GM21515 (cell line): Measurements from ENCODE around the gene RADIL.
"Not testable (repeated sequence)": the region's sequence is repeated elsewhere in the genome, so short reads cannot be mapped to it uniquely, and the experiment has no call there.

Experiments used
- ATAC-seq: cut with Tn5 transposase; IDR thresholded peaks from one replicate; pipeline ENCODE4 v1.9.1; 2021; ENCODE audit not compliant: unreplicated experiment

Gene RADIL

DNA sequence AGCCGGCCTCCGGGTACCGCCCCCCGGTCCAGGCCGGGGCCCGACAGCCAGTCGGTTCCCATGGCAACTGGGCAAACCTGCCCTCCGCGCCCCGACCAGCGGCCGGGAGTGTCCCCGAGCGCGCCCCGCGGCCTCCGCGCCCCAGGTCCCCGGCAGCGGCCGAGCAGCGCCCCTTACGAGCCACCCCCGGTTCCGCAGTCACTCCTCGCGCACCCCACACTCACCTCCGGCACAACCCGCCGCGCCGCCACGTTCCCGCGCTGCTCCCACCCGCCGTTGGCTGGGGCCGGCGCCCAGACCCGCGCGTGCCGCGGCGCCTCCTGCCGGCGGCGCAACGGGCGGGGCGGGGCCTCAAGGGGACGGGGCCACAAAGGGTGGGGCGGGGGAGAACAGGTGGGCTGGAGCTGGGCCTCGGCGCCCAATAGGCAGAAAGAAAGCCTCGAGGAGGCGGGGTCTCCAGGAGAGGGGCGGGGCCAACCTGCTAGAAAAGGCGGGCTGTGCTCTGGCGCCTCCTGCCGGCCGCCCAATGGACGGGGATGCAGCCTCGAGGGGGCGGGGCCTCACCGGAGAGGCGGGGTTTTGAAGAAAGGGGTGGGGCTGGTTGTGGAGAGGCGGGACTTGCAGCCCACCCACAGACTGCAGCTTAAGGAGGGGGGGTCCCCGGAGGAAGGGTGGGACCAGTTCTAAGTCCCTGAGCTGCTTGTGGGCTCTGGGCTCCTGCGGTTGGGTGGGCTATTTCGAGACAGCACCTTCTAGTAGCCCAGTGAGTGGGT lies at the start of gene RADIL:
TSS of gene RADIL (minus strand) at position 345 of the 773 bp plus-strand sequence. CDS start 5,577 bp downstream, outside the sequence.
- peak; percentile 74 for ATAC-seq

GRCh38 chr7:4931943-4932342 lies 48.4 kb upstream of the RADIL start:
- no peak for ATAC-seq

DNA sequence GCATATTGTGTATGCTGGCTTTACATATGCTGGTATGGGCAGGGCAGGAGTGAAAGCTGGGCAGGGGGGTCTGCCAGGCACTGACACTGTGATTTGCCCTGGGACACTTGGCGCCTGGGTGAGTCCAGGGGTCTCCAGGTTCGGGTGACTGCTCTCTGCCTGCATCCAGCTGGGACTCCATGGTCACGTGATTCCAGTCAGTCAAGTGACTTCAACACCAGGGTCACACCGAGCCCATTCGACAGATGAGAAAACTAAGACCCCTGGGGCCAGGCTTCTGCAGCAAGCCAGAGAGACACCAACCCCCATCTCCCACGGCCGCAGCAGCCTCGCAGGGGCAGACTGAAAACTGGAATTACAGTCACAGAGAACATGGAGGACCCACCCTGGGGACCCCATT lies 45.5 kb upstream of the RADIL start:
- no peak for ATAC-seq

DNA sequence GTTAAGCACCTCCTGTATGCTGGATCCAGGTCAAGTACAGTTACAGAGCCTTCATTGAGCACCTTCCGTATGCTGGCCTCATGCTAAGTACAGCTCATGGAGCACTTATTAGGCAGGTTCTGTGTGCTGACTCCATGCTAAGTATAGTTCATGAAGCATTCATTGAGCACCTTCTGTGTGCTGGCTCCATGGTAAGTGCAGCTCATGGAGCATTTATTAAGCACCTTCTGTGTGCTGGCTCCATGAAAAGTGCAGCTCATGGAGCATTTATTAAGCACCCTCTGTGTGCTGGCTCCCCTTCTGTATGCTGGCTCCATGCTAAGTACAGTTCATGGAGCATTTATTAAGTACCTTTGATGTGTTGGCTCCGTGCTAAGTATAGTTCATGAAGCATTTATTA lies 44.9 kb upstream of the RADIL start:
- no peak for ATAC-seq

GRCh38 chr7:4919969-4920766 lies 36.7 kb upstream of the RADIL start:
- ATAC-seq: no peak

- no peak for ATAC-seq
Measured at GRCh38 chr7:4916113-4916512, 32.6 kb upstream of the RADIL start.

DNA sequence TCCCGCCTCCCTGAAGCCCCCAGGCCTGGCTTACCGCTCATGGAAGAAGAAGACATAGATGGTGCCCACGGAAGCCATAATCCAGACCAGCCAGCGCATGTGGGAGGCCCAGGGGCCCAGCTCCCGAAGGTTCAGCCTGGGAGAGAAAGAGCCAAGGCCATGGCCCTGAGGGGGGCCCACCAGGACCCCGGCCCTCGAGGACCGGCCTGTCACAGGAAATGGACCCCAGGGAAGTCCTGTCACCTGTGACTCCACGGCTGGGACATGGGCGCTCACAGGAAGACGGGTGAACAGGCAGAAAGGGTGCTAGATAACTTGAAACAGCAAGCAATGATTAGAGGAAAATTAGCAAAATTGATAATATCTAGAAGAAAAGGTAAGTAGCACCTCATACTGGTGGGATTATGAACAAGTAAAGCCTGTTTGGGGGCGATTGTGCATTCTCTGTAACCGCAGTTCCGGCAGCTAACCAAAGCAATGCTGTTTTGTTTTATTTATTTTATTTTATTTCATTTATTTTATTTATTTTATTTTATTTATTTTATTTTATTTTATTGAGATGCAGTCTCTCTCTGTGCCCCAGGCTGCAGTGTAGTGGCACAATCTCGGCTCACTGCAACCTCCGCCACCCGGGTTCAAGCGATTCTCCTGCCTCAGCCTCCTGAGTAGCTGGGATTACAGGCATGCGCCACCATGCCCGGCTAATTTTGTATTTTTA lies 27.8 kb upstream of the RADIL start:
- ATAC-seq: no peak

DNA sequence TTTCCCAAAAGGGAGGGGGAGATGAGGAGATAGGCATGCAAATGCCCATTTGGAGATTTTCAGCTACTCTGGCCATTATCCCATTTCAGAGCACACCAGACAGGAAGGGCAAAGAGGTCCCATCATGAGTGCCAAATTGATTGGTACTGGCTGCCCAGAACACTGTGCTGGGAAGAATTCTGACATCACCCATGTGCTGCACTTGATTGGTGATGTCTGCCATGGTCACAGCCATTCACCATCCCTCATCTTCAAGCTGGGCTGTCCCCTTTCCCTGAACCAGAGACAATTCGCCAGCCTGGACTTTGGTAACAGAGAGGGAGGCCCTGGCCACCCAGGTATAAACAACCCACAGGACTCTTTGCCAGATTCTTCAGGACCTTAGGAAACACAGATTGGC lies 23.2 kb upstream of the RADIL start:
- ATAC-seq: no peak

GRCh38 chr7:4905171-4905570 lies 21.7 kb upstream of the RADIL start:
- no peak for ATAC-seq

DNA sequence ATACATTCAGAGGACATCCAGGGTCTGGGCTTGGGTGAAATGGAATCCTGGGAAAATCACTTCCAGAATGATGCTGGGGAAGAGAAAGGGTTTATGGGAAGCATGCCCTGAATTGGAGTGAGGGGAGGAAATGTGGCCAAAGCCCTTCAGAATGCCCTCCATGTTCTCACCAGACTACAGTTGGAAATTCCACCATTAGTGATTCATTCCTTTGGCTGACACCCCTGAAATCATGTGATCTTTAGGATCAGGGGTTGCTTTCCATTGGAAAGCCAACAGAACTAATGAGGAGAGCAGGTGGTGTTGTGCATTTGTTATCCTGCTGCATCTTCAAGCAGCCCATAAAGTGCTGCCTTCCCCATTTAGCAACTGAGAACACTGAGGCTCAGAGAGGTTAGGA lies 20.8 kb upstream of the RADIL start:
- no peak for ATAC-seq

- ATAC-seq: no peak
Measured at GRCh38 chr7:4895766-4896165, 12.2 kb upstream of the RADIL start.

- no peak for ATAC-seq
Measured at GRCh38 chr7:4894482-4894881, 11.0 kb upstream of the RADIL start.

GRCh38 chr7:4893929-4894475 lies 10.5 kb upstream of the RADIL start:
- no peak for ATAC-seq

DNA sequence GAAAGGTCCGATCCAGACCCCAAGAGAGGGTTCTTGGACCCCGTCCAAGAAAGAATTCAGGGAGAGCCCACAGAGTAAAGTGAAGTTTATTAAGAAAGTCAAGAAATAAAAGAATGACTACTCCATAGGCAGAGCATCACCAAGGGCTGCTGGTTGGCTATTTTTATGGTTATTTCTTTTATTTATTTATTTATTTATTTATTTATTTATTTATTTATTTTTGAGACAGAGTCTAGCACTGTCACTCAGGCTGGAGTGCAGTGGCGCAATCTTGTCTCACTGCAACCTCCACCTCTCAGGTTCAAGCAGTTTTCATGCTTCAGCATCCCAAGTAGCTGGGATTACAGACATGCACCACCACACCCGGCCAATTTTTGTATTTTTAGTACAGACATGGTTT lies 9.7 kb upstream of the RADIL start:
- ATAC-seq: not testable (repeated sequence)

DNA sequence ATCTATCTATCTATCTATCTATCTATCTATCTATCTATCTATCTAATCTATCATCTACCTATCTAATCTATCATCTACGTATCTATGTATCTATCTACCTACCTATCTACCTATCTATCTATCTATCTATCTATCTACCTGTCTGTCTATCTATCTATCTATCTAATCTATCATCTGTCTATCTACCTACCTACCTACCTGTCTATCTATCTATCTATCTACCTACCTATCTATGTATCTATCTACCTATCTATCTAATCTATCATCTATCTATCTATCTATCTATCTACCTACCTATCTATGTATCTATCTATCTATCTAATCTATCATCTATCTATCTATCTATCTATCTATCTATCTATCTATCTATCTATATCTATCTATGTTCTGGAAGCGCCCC lies 8.0 kb upstream of the RADIL start:
- ATAC-seq: not testable (repeated sequence)

- no peak for ATAC-seq
Measured at GRCh38 chr7:4889682-4890081, 6.2 kb upstream of the RADIL start.

GRCh38 chr7:4888161-4888560 lies 4.6 kb upstream of the RADIL start:
- no peak for ATAC-seq

DNA sequence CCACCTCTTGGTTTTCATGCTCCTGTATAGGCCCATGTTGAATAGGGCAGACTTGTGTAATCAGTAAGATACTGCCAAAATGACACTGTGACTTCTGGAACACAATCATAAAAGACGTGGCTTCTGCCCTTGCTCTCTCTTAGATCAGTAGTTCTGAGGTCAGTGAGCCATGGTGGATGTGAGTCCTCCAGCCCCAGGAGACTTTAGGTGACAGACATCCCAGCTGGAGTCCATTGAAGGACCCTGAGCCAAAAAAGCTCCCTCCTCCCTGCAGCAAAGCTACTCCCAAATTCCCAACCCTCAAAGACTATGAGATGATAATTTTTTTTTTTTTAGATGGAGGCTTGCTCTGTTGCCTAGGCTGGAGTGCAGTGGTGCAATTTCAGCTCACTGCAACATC lies 3.2 kb upstream of the RADIL start:
- ATAC-seq: no peak

GRCh38 chr7:4885317-4885807 lies 1.8 kb upstream of the RADIL start:
- no peak for ATAC-seq

DNA sequence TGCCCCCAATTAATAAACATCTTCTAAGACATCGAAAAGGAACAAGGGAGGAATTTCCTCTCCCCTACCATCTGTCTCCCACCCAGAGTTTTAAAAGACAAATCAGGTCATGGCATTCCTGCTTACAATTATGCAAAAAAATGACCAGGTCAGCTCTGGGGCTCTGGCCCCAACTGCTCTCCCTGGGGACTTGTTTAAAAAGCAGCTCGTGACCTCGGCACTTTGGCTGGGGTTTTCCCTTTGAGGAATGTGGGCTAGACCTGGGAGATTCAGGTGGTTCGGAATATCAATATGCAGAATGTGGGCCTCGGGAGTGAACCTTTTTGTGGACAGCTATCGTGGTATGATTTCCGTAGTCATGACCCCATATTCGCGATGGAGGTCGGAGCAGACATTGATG lies 648 bp upstream of the RADIL start:
- ATAC-seq: no peak

DNA sequence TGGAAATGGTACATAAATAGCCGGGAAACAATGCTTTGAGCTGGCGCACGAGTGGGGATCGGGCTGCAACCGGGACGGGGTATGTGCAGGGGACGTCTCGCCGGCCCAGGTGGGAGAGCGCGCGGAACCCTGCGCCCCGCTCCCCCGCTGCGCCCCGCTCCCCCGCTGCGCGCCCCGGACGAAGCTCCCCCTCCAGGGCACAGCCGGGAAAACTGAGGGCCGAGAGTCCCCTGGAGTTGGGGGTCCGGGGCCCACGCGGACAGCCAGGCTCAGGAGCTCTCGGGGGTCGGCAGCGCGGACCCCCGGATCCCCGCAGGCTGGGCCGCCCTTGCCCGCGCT lies 514 bp downstream of the RADIL start:
- ATAC-seq: no peak
